ENCODE measurements around the gene VCAM1.

- TF ChIP-seq, protein P1, sequence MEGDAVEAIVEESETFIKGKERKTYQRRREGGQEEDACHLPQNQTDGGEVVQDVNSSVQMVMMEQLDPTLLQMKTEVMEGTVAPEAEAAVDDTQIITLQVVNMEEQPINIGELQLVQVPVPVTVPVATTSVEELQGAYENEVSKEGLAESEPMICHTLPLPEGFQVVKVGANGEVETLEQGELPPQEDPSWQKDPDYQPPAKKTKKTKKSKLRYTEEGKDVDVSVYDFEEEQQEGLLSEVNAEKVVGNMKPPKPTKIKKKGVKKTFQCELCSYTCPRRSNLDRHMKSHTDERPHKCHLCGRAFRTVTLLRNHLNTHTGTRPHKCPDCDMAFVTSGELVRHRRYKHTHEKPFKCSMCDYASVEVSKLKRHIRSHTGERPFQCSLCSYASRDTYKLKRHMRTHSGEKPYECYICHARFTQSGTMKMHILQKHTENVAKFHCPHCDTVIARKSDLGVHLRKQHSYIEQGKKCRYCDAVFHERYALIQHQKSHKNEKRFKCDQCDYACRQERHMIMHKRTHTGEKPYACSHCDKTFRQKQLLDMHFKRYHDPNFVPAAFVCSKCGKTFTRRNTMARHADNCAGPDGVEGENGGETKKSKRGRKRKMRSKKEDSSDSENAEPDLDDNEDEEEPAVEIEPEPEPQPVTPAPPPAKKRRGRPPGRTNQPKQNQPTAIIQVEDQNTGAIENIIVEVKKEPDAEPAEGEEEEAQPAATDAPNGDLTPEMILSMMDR (IDR thresholded peaks at IDR 0.05) = no peak
- TF ChIP-seq POLR2A (IDR thresholded peaks at IDR 0.05) = no peak
These were observed 16.5 kb upstream of the VCAM1 start for GRCh38 chr1:100703052-100703451.
